NOMO-1 (cell line): Measurements from ENCODE around the gene CAMTA1.
"Not testable (repeated sequence)": the region's sequence is repeated elsewhere in the genome, so short reads cannot be mapped to it uniquely, and the experiment has no call there.

Source experiments
- DNase-seq, 2 experiments: peaks; one replicate each; lab custom pipeline; 2025; ENCODE audit not compliant: unreplicated experiment in 2 of 2; lab: John Stamatoyannopoulos, UW

CAMTA1 gene

GRCh38 chr1:7708065-7708464 is 922.8 kb downstream of the CAMTA1 start:
- not testable (repeated sequence) for DNase-seq

GRCh38 chr1:7710859-7711258 is 925.6 kb downstream of the CAMTA1 start:
- DNase-seq: no peak

- no peak for DNase-seq
These were observed 927.6 kb downstream of the CAMTA1 start for GRCh38 chr1:7712731-7713323.

GRCh38 chr1:7716506-7716905 is 931.3 kb downstream of the CAMTA1 start:
- no peak for DNase-seq

GRCh38 chr1:7717748-7718368 is 932.6 kb downstream of the CAMTA1 start:
- DNase-seq: no peak

GRCh38 chr1:7719468-7720094 is 934.3 kb downstream of the CAMTA1 start:
- DNase-seq: no peak

GRCh38 chr1:7721940-7722669 is 936.9 kb downstream of the CAMTA1 start:
- no peak for DNase-seq

GRCh38 chr1:7722670-7723012 is 937.4 kb downstream of the CAMTA1 start:
- no peak for DNase-seq

GRCh38 chr1:7726623-7727022 is 941.4 kb downstream of the CAMTA1 start:
- DNase-seq: no peak

- DNase-seq: no peak
These were observed 942.7 kb downstream of the CAMTA1 start for GRCh38 chr1:7727809-7728471.

GRCh38 chr1:7729761-7730160 is 944.5 kb downstream of the CAMTA1 start:
- no peak for DNase-seq

GRCh38 chr1:7732331-7732730 is 947.1 kb downstream of the CAMTA1 start:
- no peak for DNase-seq

GRCh38 chr1:7733276-7733675 is 948.0 kb downstream of the CAMTA1 start:
- DNase-seq: no peak

GRCh38 chr1:7738044-7738443 is 952.8 kb downstream of the CAMTA1 start:
- no peak for DNase-seq

GRCh38 chr1:7743346-7743745 is 958.1 kb downstream of the CAMTA1 start:
- no peak for DNase-seq

- DNase-seq: no peak
These were observed 959.6 kb downstream of the CAMTA1 start for GRCh38 chr1:7744882-7745281.

GRCh38 chr1:7745783-7746182 is 960.5 kb downstream of the CAMTA1 start:
- no peak for DNase-seq

GRCh38 chr1:7747605-7748004 is 962.4 kb downstream of the CAMTA1 start:
- DNase-seq: no peak

GRCh38 chr1:7749126-7749525 is 963.9 kb downstream of the CAMTA1 start:
- DNase-seq: no peak

GRCh38 chr1:7751174-7751573 is 965.9 kb downstream of the CAMTA1 start:
- DNase-seq: no peak
